ENCODE measurements around the gene BDKRB2. TPM values are rescaled to one million over a fixed set of nuclear protein-coding genes. Genes with fewer than 3 reads are reported as not detected.

Gene BDKRB2
- total RNA-seq, 2 donors from 2014 or later: 1.1 to 3.8 TPM

- Mint-ChIP-seq H3K27ac (no peak overlapping the region), H3K27me3 (ENCODE audit: insufficient read depth) (no peaks in the 10 kb centered on the region), H3K36me3 (ENCODE audit: low read depth) (no peaks in the 10 kb centered on the region), H3K4me3 (no peak overlapping the region), H3K4me1 (peaks cover 23% of the 10 kb centered on the region), H3K9me3 (no peaks in the 10 kb centered on the region)
- Histone ChIP-seq H3K4me1 (ENCODE audit: control insufficient read depth, insufficient read depth, low read length) (peaks cover 16% of the 10 kb centered on the region), H3K4me3 (ENCODE audit: low read length) (no peak overlapping the region), H3K27me3 (ENCODE audit: control insufficient read depth, insufficient read depth, low read length, poor library complexity, severe bottlenecking) (no peaks in the 10 kb centered on the region), H3K27ac (ENCODE audit: low read depth, low read length) (no peak overlapping the region), H3K36me3 (ENCODE audit: control insufficient read depth, insufficient read depth, low read length) (no peaks in the 10 kb centered on the region), H3K9ac (ENCODE audit: extremely low read depth, low read length, poor library complexity, severe bottlenecking) (no peak overlapping the region), H3K9me3 (ENCODE audit: control insufficient read depth, low read length) (no peaks in the 10 kb centered on the region)
- DNase-seq: no peak
- no peak for TF ChIP-seq CTCF (conservative IDR thresholded peaks at IDR 0.05)
- WGBS, 2 experiments (ENCODE audit: insufficient coverage in 1 of 2, insufficient read length in 1 of 2): 80 to 88% methylated on average over 9 to 10 of the region's 10 CpGs
Measured at GRCh38 chr14:96201965-96202364, 2.7 kb upstream of the BDKRB2 start.

GRCh38 chr14:96202441-96203094 is 2.1 kb upstream of the BDKRB2 start:
- Mint-ChIP-seq H3K27ac (no peak overlapping the region), H3K9me3 (no peaks in the 10 kb centered on the region), H3K36me3 (ENCODE audit: low read depth) (no peaks in the 10 kb centered on the region), H3K4me1 (peaks cover 23% of the 10 kb centered on the region), H3K27me3 (ENCODE audit: insufficient read depth) (no peaks in the 10 kb centered on the region), H3K4me3 (no peak overlapping the region)
- H3K27ac ChIP-seq (ENCODE audit: low read depth, low read length): no peak overlapping the region
- DNase-seq: no peak
- no peaks in the 10 kb centered on the region for H3K9me3 ChIP-seq (ENCODE audit: control insufficient read depth, low read length)
- H3K4me1 ChIP-seq (ENCODE audit: control insufficient read depth, insufficient read depth, low read length): peaks cover 16% of the 10 kb centered on the region
- no peaks in the 10 kb centered on the region for H3K36me3 ChIP-seq (ENCODE audit: control insufficient read depth, insufficient read depth, low read length)
- no peak for TF ChIP-seq CTCF (conservative IDR thresholded peaks at IDR 0.05)
- no peak overlapping the region for H3K9ac ChIP-seq (ENCODE audit: extremely low read depth, low read length, poor library complexity, severe bottlenecking)
- no peak overlapping the region for H3K4me3 ChIP-seq (ENCODE audit: low read length)
- 92 to 94% methylated on average over 9 to 11 of the region's 11 CpGs for WGBS, 2 experiments (ENCODE audit: insufficient coverage in 1 of 2, insufficient read length in 1 of 2)
- H3K27me3 ChIP-seq (ENCODE audit: control insufficient read depth, insufficient read depth, low read length, poor library complexity, severe bottlenecking): no peaks in the 10 kb centered on the region

DNA sequence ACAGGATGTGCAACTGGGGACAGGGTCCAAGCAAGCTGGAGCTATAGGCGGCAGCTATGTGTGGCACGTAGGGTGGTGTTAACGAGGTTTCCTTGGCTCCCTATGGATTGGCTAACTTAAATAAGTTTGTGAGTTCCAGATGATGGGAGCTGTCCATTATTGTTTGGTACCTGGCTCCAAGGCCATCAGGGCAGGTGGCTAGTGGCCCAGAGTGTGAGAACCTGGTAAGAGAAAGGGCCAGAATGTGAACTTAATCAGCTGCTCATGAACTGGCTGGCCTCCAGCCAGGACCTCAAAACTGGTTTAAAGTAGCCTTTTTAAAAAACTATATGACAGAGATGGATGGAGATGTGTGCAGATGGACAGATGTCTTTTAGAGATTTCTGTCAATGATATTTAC is 1.5 kb upstream of the BDKRB2 start:
- no peak overlapping the region for H3K27ac ChIP-seq (ENCODE audit: low read depth, low read length)
- H3K4me3 ChIP-seq (ENCODE audit: low read length): no peak overlapping the region
- 94 to 100% methylated on average over 1 to 3 of the region's 3 CpGs for WGBS, 2 experiments (ENCODE audit: insufficient coverage in 1 of 2, insufficient read length in 1 of 2)
- no peaks in the 10 kb centered on the region for H3K36me3 ChIP-seq (ENCODE audit: control insufficient read depth, insufficient read depth, low read length)
- Mint-ChIP-seq H3K9me3 (no peaks in the 10 kb centered on the region), H3K27ac (no peak overlapping the region), H3K4me3 (no peak overlapping the region), H3K36me3 (ENCODE audit: low read depth) (no peaks in the 10 kb centered on the region), H3K27me3 (ENCODE audit: insufficient read depth) (no peaks in the 10 kb centered on the region), H3K4me1 (peaks cover 23% of the 10 kb centered on the region)
- TF ChIP-seq CTCF (conservative IDR thresholded peaks at IDR 0.05): no peak
- no peak for DNase-seq
- peaks cover 16% of the 10 kb centered on the region for H3K4me1 ChIP-seq (ENCODE audit: control insufficient read depth, insufficient read depth, low read length)
- no peaks in the 10 kb centered on the region for H3K9me3 ChIP-seq (ENCODE audit: control insufficient read depth, low read length)
- no peak overlapping the region for H3K9ac ChIP-seq (ENCODE audit: extremely low read depth, low read length, poor library complexity, severe bottlenecking)
- no peaks in the 10 kb centered on the region for H3K27me3 ChIP-seq (ENCODE audit: control insufficient read depth, insufficient read depth, low read length, poor library complexity, severe bottlenecking)
